DMS153 (cell line): ENCODE measurements around the gene UBAC2.

Source experiments
- DNase-seq: peaks from one replicate; lab custom pipeline; 2025; lab: John Stamatoyannopoulos, UW

The UBAC2 gene, protein sequence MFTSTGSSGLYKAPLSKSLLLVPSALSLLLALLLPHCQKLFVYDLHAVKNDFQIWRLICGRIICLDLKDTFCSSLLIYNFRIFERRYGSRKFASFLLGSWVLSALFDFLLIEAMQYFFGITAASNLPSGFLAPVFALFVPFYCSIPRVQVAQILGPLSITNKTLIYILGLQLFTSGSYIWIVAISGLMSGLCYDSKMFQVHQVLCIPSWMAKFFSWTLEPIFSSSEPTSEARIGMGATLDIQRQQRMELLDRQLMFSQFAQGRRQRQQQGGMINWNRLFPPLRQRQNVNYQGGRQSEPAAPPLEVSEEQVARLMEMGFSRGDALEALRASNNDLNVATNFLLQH

DNA sequence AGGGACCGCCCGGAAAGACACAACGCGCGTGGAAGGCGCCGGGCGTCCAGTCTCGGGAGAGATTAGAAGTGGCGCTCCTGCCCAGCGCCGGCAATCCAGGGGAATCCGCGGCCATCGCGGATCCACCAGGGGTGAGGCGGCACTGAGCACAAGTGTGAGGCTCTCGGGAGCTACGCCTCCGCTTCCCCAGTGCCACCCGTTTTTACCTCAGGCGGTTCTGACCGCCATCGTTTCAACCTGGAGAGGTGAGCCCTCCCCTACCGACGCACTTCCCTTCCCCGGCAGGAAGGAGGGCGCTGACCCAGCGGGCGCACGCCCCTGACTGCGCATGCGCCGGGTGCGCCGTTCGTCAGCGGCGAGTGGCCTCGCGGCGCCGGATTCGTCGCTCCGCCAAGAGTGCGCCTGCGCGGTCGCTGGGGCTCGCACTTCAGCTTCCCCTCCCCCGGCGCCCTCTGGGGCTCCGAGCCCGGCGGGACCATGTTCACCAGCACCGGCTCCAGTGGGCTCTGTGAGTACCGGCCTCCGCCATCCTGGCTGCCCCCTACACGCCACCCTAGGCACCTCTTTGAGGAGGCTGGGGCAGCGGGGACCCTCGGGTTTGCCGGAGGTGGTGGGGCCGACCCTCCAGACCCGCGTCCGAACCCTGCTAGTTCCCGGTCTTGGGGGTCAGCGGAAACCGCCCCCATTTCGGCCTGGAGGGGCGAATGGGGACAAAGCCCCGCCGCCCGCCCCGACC, at the start of gene UBAC2:
Gene UBAC2 (plus strand): TSS at position 423 of the 736 bp plus-strand sequence. CDS start 55 bp downstream, at position 478.
- DNase-seq = peak; percentile 79

DNA sequence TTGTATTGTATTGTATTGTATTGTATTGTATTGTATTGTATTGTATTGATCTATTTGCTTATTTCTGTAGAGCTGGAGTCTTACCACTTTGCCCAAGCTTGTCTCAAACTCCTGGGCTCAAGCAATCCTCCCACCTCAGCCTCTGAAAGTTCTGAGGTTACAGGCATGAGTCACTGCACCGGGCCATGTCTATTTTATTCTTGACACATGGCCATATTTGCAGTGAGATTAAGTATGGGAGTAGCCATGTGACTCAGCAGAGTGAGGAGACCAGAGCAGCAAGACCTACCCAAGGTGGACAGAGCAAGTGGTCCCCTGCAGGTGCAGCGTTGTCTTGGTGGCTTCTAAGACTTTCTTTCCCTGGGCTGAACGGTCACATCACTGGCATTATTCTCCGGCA, 49.1 kb upstream of the UBAC2 start:
- DNase-seq = no peak

DNA sequence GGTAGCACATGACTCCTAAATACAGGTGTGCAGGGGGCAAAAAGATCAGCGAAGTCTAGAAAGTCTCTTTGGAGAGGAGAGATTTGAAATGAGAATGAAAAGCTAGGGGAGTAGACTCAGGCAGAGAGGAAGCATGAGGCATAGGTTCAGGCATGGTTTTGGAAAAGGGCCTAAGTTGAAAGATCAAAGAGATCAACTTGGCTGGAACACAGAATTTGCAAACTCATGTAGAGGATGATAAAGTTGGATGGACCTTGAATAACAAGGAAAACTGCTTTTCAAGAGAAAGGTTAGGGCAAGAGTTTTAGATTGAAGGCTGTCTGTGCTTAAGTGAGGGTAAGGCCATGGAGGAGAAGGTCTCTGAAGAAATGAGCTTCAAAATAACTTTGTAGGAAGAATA, 47.4 kb upstream of the UBAC2 start:
- no peak for DNase-seq

DNA sequence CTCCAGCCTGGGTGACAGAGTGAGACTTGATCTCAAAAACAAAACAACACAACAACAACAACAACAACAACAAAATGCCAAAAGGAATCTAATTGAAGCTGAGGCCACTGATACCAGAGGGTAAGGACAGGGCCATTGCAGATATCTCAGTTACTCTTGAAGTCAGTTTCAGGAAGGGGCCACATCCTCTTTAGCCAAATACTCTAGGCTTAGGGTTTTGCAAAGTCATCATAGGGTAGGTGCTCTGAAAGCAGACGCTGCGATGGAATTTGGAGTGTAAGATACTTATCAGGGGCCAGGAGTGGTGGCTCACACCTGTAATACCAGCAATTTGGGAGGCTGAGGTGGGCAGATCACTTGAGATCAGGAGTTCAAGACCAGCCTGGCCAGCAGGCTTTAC, 46.6 kb upstream of the UBAC2 start:
- no peak for DNase-seq

DNA sequence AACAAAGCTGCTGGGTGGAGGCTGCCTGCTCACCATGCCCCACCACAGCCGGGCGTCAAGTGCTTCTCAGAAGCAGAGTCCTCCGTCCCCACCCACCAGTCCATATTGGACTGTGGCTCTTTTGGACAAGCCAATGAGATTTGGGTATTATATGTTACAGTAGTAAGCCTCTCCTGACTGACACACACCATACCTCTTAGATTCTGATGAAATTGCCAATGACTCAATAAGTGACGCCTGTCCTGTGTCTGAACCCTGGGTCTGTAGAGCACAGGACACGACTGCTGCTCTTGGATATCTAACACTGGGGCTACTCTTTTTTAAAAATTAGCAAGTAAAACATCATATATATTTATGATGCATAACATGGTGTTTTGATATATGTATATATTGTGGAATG, 44.8 kb upstream of the UBAC2 start:
- no peak for DNase-seq

DNA sequence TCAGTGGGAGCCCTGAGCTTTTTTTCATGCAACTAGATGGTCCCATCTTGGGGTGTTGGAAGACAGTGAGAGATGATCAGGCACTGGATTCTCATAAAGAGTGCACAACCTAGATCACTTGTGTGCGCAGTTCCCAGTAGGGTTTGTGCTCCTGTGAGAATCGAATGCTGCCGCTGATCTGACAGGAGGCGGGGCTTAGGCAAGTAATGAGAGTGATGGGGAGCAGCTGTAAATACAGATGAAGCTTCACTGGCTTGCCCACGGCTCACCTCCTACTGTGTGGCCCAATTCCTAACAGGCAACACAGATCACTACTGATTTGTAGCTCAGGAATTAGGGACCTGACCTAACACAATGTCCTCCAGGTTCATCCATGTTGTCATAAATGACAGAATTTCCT, 43.6 kb upstream of the UBAC2 start:
- no peak for DNase-seq

DNA sequence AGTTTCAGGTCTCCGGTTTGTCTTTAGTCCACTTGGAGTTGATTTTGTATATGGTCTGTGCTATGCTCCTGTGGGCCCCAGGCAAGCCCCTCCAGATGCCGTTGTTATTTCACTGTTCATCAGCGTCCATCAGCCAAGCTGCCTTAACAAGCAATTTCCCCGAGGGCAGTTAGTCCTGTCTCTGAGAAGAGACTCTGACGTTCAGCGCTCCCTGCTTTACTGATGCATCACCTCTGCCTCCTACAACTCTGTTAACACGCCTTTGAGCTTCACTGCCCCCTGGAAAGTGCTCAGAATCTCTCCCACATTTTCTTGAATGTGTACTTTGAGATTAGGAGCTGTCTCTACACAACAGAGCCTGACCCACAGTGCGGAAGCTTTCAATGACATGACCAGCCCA, 41.8 kb upstream of the UBAC2 start:
- no peak for DNase-seq

DNA sequence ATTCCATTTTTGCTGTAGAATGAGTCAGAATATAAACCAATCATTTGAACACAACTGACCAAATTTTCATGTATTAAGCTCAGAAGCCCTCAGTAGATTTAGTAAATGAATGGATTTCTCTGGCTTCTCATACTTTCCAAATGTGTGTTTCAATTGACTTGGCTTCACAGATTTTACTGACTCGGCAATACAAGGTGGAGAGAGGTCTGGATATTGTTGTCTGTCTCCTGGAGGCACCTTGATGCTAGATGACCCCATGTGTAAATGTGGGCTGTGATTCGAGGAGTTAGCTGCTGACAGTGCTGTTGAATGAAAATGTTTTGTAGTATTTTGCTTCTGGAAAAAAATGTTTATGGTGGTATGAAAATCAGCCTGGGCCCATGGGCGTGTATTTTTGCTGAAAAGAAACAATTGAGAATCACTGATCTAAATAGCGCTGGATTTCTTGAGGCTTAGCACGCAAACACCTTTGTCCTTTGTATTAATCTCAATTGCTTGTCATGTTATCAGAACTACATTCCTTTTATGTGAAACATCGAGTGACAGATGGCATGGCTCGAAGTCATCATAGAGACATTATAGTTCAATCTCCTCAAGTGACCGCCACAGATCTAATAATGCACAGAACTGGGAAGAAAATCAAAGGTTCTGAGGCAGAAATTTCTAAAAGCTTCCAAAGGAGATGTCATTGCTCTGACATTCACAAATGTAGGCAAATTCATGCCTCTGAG, 41.2 kb upstream of the UBAC2 start:
- no peak for DNase-seq

DNA sequence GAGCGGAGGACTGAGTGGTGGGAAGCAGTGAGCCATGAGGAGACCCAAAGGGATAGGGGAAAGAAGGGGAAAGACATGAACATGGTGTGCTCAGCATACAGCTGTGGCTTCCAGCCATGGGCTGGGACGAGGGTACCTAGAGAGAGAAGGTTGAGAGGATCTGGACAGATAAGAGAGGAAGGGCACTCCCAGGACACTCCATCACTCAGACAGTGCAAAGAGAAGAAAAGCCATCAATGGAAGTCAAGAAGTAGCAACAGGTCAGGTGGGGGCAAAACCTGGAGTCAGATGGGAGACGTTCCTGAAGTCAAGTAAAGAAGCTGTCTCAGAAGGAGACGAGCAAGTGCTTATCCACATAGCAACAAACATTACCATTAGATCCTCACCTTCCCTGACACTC, 40.2 kb upstream of the UBAC2 start:
- no peak for DNase-seq

DNA sequence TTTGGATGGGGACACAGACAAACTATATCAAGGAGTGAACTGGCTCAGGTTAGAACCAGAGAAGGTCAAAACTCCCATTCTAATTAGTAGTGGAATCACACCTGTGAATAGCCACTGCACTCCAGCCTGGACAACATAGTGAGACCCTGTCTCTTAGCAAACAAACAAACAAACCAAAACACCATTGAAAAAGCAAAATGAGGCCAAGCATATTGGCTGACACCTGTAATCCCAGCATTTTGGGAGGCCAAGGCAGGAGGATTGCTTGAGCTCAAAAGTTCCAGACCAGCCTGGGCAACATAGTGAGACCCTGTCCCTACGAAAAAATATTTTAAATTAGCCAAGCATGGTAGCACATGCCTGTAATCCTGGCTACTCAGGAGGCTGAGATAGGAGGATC, 39.1 kb upstream of the UBAC2 start:
- DNase-seq = no peak

DNA sequence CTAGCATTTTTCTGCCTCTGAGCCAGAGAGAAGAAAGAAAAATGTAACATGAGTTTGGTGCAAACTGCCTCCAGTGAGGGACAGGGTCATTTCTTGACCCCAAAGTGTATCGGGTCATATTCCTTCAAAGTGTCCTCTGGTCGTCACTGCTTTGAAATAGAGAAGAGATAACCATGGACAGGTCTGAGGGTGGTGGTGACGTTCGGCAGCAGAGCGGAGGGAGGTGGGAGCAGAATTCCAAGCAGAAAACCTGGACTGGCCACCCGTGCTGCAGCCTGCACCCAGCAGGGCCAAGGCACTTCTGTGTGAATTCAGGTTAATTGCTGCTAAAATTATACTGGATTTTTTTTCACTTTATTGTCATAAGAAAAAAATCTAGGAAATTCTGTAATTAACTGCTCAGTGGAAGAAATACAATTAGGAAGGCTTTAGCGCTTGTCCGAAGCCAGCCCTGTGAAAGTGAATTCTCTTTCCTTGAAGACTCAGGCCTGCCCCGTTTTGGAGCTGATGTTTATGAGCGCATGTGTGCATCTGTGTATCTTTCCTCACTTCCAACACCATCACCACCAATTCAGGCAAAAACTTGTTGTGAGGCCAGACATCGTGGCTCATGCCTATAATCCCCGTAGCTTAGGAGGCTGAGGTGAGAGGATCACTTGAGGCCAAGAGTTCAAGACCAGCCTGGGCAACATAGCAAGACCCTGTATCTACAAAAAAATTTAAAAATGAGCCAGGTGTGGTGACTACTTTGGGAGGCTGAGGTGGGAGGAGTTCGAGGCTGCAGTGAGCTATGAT, 37.9 kb upstream of the UBAC2 start:
- DNase-seq = no peak

DNA sequence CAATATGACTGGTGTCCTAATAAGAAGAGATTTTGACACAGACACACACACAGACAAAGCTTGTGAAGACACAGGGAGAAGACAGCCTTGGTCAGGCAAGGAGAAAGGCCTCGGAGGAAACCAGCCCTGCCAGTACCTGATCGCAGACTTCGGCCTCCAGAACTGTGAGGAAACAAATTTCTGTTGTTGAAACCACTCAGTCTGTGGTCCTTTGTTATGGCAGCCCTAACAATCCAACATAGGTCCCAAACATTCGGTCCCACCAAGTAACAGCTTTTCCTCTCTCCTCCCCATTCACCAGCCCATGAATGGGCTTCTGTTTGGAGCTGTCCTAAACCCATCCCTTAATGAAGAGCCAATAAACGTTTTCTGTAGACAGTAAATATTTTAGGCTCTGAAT, 36.4 kb upstream of the UBAC2 start:
- no peak for DNase-seq

DNA sequence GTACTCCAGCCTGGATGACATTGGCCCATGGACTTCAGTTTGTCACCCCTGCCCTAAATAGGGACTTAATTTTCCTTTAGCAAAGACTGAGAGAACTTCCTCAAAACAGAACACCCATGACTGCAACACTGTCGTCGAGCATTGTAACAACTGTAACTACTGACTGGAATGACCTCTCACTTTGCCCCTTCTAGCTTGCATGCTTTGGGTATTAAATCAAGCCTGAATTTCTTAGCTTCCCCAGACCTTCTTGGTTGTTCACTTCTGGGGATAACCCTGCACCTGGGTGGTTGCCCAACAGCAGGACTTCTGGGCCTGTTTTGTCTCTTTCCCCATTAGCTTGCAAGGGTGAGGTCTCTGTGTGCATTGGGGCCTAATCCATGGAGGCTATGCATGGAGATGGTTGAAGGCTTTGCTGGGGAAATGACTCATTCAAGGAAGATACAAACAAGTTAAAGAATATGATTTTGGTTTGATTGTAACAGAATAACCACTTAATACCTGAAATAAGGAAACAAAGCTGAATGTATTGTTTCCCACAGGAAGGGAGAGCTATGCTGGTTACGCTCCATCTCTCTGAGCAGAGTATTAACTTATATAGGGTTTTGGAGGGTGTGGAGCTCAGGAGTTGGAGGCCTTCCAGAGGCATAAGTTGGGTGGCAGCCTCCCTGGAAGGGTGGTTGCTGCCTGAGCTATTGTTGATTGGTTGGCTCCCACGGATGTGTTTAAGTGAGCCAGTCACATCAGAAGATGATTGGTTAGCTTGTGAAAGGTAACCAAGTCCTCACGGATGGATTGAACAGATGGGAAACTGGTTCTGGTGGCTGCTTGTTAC, 34.7 kb upstream of the UBAC2 start:
- no peak for DNase-seq

DNA sequence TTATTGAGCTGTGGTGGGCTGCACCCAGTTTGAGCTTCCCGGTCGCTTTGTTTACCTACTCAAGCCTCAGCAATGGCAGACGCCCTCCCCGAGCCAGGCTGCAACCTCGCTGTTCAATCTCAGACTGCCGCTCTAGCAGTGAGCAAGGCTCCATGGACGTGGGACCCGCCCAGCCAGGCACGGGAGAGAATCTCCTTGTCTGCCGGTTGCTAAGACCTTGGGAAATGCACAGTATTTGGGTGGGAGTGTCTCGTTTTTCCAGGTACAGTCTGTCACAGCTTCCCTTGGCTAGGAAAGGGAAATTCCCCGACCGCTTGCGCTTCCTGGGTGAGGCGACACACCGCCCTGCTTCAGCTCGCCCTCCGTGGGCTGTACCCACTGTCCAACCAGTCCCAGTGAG, 27.7 kb upstream of the UBAC2 start:
- DNase-seq = no peak

DNA sequence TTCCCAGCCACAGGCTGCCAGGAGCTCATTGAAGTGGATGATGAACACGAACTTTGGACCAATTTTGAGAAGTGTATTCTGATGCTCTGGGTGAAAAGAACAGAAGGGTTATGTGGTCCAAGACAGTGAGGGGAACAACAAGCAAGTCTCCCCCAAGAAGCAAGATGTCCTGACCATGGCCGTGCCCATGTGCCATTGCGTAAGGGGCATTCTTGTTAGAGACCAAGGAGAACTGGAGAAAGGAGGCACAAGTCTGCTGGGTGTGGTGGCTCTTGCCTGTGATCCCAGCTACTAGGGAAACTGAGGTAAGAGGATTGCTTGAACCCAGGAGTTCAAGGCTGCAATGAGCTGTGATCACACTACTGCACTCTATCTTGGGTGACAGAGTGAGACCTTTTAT, 27.0 kb upstream of the UBAC2 start:
- DNase-seq = no peak

DNA sequence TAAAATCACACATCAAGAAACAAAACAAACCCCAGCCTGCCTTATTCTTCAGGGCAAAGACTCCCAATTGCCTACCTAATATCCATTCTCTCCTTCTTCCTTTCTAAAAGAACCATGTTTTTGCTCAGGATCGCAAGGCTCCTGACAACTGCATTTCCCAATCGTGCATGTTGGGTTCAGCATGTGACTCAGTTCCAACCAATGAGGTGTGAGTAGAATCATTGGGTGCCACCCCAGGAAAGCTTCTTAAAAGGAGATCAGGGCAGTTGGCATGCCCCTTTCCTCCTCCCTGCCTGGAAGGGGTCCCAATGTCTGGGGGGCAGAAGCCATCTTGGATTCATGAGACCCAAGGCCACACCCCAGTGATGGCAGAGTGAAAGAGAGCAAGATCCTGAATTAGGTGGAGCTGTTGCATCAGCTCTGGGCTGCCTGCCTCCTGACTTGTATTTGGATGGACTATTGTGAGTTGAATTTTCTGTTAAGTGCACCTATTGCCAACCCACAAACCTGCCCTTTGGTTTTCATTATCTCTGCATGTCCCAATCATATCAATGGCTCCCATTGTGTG, 26.0 kb upstream of the UBAC2 start:
- no peak for DNase-seq

DNA sequence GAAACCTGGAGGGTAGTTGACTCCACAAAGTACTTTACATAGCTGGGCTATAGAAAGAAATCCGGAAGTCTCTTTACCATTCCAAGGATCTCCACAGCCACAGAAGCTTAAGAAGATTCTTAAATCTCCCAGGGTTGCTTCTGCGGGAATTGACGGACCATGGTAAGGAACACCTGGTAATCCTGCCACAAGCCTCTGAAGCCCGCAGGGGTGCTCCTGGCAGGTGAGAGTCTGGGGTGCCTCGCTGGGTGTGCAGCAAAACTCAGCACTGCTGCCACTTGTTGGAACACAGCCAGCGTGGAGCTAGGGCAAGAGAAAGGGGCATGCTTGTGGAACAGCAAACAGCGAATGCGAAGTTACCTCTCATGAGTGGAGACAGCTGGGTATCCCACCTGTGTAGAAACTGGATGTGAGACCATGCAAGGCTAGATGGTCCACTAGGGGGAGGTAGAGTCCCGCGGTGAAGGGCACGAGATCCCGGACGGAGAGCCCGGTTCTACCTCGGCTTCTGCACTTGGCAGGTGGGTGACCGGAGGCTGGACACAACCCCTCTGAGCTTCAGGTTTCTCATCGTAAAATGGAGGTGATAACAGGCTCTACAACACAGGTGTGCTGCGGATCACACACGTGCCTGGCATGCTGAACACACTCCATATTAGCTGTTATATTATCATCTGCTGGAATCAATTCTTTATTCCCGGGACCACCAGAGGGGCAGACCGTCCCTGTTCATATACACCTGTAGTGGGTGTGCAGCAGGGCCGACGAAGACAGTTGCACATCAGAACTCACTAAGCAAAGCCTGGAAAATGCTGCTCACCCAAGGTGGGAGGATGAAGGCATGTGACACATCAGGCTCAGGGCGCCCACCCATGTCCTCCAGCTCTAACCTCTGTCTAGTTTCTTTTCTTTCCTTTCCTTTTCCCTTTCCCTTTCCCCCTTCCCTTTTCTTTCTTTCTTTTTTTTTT, 24.1 kb upstream of the UBAC2 start:
- DNase-seq = peak; percentile 62

DNA sequence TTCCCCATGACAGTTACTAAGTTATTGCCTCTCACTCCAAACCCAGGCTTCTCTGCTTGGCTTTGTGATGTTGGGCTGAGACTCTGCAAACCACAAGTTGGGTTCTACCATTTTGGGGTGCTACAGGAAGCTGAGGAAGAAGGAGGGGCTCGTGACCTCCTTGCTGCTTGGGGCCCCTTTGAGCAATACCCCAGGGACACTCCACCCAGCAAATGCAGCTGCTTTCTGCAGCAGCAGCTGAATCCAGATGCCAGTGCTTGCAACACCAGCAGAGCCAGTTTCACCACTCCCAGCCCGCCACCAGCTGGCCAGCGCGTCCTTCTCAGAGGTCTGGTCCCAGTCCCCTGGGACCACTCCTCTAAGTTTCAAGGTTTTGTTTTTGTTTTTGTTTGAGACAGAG, 22.0 kb upstream of the UBAC2 start:
- DNase-seq = no peak

DNA sequence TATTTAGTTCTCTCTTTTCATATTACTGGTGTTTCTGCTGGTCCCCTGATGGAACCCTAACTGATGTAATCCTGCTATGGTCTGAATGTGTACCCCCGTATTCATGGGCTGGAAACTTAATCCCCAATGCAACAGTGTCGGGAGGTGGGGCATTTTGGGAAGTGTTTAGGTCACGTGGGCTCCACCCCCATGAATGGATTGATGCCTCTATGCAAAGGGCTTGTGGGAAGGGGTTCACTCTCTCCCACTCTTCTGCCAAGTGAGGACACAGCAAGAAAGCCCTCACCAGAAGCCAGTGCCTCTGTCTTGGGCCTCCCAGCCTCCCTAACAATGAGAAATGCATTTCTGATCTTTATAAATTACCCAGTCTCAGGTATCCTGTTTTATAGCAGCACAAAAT, 21.2 kb upstream of the UBAC2 start:
- no peak for DNase-seq

DNA sequence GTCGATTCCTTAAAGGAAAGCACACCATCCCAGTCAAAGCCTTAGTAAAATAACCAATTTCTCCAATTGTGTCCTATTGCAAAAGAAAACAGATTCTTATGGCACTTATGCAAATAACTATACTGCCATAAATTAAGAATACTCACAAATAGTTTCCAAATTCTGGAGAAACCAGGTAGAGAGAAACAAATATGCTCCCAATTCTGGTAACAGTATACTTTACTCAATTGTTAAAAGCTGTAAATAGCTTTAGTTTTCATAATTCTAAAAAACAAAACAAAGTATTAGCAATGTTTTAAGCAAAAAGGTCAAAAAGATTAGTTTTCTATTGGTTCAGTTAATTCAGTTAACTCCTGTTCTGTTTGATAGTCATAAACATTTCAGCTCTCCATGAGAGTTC, 18.2 kb upstream of the UBAC2 start:
- DNase-seq = no peak
